Measurements from ENCODE around the gene GPSM1.
"Not testable (repeated sequence)": the region's sequence is repeated elsewhere in the genome, so short reads cannot be mapped to it uniquely, and the experiment has no call there.

GPSM1 gene

DNA sequence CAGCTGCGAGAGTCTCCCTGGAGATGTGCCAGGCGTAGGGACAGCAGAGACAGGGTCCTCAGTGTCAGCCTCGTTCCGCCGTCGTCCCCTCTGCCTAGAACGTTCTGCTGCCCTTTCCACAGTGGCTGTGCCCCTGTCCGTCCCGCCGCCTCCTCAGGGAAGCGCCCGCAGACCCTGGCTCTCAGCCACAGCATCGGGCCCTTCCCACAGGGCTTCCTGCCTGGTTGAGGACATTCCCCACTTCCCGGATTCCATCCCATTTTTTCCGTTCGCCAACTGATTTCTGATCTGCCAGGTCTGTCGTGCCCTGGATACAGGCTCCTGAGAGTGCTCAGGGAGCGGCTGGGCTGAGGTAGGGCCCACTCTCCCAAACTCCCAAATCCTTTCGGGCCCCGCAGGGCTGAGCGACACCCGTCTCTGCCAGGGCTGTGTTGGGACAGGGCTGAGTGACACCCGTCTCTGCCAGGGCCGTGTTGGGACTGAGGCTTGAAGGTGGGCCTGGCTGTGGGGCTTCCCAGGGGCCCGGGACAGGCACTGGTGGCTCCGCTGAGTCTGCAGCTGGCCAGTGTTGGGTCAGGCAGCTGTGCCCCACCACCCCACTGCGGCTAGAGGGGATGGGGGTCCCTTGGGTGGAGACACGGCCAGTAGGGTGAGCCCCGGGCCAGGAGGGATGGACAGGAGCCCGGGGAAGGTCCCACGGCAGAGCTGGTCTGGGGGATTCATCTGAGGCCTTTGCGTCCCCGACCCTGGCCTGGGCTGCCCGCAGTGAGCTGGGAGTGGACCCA lies 20.3 kb downstream of the GPSM1 start:
- DNase-seq: no peak

DNA sequence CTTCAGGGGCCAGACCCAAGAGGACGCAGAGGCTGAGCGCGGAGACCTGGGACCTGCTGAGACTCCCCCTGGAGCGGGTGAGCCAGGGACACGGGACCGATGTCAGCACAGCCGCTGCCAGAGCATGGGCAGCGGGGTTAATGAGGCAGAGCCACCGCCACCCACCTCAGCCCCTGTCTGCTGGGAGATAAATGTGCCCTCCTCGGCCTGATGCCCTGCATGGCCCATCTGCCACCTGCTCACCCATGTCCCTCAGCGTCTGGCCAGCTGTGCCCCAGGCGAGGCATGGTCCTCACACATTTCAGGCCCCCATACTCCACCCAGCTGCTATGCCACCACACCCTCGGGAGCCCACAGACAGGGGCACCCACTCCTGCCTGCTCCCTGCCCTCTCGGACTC lies 21.4 kb downstream of the GPSM1 start:
- no peak for DNase-seq

DNA sequence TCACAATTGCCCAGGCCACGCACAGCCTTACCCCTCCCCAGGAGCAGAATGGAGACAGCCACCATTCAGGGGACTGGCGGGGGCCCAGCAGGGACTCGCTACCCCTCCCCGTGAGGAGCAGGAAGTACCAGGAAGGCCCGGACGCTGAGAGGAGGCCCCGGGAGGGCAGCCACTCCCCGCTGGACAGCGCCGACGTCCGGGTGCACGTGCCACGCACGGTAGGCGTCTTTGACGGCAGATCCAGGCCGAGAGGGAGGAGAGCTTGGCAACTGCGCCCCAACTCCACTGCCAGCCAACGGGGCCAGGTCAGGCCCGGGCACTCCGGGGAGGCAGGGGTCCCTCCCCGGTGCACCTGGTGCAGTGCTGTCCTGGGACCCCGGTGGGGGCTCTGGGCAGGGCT lies 22.2 kb downstream of the GPSM1 start:
- DNase-seq: no peak

DNA sequence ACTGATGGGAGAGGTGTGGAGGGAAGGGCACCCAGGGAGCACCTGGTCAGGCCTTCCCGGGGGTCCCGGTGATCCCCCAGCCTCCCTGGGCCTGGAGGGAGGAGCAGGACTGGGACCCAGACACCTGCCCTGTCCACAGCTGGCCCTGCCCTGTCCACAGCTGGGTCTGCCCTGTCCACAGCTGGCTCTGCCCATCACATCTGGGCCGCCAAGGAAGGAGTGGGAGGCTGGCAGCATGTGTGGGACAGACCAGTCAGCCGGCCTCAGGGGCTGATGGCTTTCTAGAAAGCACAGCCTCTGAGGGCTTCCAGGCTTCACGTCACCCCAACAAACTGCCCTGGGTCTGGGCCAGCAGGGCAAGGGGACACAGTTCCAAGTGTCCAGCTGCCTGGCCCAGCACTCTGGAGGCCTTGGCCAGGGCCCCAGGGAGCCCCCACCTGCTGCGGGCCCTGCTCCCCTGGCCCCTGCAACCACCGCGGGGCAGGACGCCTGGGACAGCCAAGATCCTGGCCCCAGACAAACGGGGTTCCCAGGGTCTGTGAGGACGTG lies 24.0 kb downstream of the GPSM1 start:
- no peak for DNase-seq

DNA sequence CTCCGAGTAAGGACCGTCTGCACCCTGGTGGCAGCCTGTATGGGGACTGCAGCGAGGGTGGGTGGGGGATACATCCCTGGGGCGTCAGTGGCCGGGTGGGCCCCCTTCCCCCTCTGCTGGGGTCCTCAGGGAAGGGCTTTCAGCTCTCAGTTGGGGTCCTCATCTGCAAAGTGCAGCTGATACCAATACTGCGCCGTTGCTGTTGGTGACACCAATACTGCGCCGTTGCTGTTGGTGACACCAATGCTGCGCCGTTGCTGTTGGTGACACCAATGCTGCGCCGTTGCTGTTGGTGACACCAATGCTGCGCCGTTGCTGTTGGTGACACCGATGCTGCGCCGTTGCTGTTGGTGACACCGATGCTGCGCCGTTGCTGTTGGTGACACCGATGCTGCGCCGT lies 24.5 kb downstream of the GPSM1 start:
- DNase-seq: not testable (repeated sequence)

GRCh38 chr9:136352682-136353081 lies 25.3 kb downstream of the GPSM1 start:
- DNase-seq: no peak

DNA sequence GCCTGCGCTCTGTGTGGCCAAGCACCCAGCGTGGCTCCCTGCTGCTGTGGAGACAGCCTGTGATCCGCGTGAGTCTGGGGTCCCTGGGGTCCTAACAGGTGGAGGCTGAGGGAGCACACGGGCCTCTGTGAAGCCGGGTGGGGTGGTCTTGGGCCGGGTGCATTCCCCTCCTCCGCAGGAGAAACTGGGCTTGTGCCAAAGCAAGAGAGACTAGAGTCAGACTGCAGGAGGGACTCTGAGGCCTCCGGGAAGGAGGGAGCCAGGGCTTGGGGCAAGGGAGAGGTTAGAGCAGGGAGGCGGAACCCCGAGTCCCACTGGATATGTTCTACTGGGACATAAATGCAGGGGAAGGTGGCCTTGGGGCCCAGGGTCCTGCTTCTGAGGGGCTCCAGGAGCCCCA lies 25.7 kb downstream of the GPSM1 start:
- DNase-seq: no peak

- DNase-seq: no peak
Observed at GRCh38 chr9:136353757-136354488, 26.6 kb downstream of the GPSM1 start.

DNA sequence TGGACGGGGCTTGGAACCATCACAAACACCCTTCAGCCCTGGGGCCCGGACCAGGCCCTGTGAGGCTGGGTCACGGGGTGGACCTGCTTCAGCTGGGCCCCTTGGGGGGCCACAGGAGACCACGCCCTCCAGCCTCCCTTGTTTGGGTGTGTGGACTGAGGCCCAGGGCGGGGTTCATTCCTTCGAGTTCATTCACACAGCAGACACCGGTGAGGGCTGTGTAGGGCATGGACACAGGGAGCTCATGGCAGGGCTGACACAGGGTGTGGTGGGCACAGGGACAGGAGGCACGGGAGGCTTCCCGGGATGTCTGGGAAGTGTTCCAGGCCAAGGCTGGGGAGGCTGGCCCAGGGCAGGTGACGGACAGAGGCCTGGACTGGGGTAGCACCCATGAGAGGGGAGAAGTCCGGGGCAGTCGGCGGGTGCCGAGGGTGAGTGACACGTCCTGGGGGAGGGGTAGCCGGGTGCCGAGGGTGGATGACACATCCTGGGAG lies 27.3 kb downstream of the GPSM1 start:
- DNase-seq: no peak

GRCh38 chr9:136355616-136356557 lies 28.5 kb downstream of the GPSM1 start:
- DNase-seq: no peak

DNA sequence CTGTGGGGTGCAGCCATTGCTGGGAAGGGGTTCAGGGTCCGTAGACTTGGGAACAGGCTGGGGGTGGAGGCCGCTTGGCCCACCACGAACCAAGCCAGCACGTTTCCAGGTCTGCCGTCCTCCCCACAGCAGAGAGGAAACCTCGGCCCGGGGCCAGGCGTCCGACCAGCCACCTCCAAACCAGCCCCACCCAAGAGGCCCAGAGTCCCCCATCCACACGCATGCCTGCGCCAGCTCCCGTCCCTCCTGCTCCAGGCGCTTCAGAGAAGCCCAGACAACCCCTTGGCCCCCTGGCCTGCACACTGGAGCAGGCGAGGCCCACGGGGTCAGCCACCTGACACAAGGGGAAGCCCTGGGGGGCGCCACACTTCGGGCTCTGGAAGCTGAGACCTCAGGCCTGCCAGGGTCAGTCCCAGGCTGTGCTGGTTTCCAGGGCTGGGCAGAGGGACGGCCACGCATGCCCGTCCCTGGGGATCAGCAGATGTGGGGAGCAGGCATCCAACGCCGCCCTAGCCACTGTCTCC lies 29.9 kb downstream of the GPSM1 start:
- DNase-seq: no peak

GRCh38 chr9:136358016-136358415 lies 30.7 kb downstream of the GPSM1 start:
- no peak for DNase-seq

DNA sequence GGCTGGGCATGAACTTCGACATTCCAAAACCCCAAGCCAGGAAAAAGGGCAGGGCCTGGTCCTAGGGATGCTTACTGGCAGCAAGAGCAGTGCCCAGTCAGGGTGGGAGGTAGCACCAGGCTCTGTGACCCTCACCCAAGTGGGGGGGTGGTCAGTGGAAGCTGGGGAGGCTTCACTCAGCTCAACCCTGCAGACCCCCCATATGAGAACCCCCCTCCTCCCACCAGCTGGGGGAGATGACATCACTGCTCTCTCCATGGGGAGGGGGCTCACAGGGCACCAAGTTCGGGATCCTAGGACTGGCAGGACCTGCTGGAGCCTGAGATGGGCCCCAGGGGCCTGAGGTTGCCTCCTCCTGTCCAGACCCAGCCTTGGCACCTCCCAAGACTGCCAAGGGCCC lies 31.5 kb downstream of the GPSM1 start:
- DNase-seq: no peak

DNA sequence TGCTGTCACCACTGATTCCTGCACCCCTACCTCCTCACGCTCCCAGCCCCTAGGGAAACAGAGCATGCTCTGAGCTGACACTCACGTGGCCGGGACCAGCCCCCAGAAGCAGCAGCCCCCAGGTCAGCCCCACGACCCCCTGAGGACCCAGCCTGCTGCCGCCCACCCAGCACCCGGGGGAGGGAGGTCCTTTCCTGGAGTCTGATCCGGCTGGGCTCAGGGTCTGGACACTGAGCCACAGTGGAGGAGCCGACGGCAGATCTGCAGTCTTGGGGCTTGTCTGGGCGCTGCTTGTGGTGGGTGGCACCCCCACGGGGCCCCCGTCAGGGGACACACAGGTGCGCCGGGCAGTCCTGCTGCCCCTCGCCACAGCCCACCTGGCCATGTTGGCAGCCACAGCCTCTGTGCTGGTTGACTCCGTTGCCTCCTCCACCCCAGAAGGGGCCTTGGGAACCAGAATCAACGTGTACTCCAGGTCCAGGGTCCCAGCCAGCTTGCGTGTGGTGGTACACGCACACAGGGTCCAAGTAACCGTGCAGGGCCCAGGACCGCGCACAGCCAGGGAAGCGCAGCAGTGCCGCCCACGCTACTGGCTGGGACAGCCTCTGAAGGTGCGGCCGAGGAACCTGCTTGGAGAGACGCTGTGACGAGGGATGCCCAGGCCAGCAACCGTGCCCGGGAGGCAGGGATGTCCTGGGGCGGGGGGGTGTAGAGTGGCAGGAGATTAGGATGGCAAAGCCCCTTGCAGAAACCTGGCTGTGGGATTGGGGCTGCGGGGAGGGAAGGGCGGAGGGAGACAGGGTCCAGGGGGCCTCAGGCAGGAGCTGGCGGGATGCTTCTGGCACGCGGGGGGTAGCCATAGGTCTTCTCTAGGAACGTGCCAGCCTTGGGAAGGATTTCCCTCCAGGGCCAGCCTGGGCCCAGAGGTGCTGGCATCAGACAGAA lies 32.7 kb downstream of the GPSM1 start:
- no peak for DNase-seq

DNA sequence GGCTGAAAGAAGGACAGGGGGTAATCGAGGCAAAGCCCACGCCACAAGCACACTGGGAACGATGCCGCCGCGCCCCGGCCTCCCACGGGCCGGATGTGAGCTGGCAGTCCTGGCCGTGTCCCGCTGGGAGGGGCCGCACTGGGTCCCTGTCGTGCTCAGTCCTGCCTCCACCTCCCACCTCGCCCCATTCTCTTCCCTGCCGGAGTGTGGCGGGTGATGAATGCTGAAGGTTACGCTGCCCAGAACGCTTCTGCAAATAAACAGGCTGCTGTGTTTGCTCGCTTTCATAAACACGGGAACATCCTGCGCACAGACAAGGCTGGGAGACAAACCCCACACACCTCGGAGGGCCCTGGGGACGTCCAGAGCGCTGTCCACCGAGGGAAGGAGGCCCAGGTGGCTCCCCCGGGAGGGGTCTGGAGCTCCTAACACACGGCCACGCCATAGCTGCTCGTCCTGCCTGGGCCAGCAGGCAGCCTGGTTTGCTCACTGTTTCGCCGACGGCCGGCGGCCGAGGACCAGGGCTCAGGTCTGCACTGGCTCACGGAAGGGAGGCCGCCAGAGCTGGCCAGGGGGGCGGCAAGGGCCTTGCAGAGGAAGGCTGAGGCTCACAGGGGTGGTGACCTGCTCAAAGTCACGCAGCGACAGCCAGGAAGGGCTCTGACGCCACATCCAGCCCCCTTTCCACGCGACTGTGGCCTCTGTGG lies 33.9 kb downstream of the GPSM1 start:
- DNase-seq: no peak

DNA sequence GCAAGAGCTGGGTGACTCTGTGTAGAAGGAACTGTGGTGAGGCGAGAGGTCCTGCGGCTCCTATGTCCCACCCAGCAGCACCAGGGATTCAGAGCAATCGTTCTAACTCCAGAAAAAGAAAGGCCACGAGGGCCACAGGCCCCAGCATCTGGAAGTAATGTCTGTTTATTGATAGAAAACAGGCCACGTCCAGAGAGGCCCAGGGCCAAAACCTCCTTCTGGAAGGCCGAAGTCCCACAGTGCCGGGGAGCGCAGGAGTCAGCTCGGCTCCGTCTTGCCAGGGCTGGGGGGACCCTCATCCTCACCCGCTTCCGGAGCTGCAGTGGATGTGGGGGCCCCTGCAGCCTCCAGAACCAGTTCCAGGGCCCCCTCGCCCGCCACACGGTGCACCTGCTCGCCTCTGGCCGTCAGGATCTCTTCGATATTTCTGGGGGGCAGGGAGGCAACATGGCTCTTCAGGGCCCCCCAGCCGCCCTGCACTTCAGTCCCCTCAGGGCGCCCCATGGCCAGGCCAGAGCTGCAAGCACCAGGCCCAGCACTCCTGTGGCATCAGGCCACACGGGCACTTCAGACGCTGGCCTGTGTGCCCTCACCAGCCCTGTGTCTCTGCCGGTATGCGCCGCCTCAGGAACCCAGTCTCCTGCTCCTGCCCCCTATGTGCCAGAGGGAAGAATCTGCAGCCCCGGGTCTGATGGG lies 34.6 kb downstream of the GPSM1 start:
- no peak for DNase-seq

GRCh38 chr9:136362450-136362784 lies 35.1 kb downstream of the GPSM1 start:
- DNase-seq: no peak

- DNase-seq: peak; percentile 96
Observed at GRCh38 chr9:136363106-136363948, 36.0 kb downstream of the GPSM1 start, which contains the start of gene DNLZ. Gene DNLZ (minus strand): TSS chr9:136363744. CDS start chr9:136363714, 30 bp downstream.

Measured in inflammatory macrophage treated with lipopolysaccharide for 4 hours (primary cell).